Fibroblast of the aortic adventitia (primary cell): ENCODE data around the gene SNX25. TPM values are rescaled to one million over a fixed set of nuclear protein-coding genes. Genes with fewer than 3 reads are reported as not detected.
"Not testable (repeated sequence)": the region's sequence is repeated elsewhere in the genome, so short reads cannot be mapped to it uniquely, and the experiment has no call there.

ENCODE experiments used
- DNase-seq: peaks from one replicate; pipeline ENCODE4 v3.0.0-alpha.2; 2010; ENCODE audit warnings: low read depth
- H3K4me3 ChIP-seq: 2 replicates; pipeline ENCODE4 v1.5.1; 2011; ENCODE audit warnings: low read depth, mild to moderate bottlenecking, control low read depth, low read length, moderate library complexity
- total RNA-seq: library from RNA; depleted of rRNA; stranded (reverse); fragments of >200 nt; gene quantifications from 2 replicates; pipeline ENCODE4 v1.2.3, GENCODE V29; 2012; ENCODE audit warnings: low replicate concordance
- TF ChIP-seq, protein P1 (sequence below): IDR thresholded peaks from 2 replicates; pipeline ENCODE4 v1.5.1; 2011; ENCODE audit warnings: mild to moderate bottlenecking, low read length, control low read depth, inconsistent platforms; ENCODE audit not compliant: insufficient read depth

SNX25 gene
- total RNA-seq, 1 donor: 27.5 TPM

DNA sequence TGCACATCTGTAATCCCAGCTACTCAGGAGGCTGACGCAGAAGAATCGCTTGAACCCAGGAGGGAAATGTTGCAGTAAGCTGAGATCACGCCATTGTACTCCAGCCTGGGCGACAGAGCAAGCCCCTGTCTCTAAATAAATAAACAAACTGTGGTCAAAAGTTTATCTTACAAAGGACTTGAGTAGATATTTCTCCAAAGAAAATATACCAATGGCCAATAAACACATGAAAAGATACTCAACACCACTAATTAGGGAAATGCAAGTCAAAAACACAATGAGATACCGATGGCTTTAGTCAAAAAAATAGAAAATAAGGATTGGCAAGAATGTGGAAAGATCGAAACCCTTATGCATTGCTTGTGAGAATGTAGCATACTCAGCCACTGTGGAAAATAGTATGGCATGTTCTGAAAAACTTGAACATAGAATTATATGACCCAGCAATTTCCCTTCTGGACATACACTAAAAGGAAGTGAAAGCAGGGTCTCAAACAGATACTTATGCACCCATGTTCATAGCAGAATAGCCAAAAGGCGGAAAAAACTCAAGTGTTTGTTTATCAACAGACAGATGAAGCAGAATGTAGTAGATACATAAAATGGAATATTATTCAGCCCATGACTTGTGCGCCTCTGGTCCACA lies 3.6 kb upstream of the SNX25 start:
- no peak overlapping the region for H3K4me3 ChIP-seq
- DNase-seq: no peak
- TF ChIP-seq, protein P1, sequence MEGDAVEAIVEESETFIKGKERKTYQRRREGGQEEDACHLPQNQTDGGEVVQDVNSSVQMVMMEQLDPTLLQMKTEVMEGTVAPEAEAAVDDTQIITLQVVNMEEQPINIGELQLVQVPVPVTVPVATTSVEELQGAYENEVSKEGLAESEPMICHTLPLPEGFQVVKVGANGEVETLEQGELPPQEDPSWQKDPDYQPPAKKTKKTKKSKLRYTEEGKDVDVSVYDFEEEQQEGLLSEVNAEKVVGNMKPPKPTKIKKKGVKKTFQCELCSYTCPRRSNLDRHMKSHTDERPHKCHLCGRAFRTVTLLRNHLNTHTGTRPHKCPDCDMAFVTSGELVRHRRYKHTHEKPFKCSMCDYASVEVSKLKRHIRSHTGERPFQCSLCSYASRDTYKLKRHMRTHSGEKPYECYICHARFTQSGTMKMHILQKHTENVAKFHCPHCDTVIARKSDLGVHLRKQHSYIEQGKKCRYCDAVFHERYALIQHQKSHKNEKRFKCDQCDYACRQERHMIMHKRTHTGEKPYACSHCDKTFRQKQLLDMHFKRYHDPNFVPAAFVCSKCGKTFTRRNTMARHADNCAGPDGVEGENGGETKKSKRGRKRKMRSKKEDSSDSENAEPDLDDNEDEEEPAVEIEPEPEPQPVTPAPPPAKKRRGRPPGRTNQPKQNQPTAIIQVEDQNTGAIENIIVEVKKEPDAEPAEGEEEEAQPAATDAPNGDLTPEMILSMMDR: no peak

DNA sequence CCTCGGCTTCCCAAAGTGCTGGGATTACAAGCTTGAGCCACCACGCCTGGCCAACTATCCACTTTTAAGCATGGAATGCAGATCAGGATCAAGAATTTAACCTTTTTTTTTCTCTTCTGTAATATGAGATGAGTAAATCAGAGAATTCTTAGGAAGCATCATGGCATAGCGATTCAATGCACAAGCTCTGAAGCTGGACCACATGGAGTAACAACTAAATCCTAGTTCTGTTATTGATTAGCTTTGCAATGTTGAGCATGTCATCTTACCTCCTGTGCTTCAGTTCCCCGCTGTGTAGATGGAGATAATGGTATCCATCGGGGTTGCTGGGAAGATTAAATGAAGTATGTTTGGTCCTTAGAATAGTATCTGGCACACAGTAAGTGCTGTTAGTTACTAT lies 1.9 kb upstream of the SNX25 start:
- TF ChIP-seq, protein P1: no peak
- no peak overlapping the region for H3K4me3 ChIP-seq
- no peak for DNase-seq

DNA sequence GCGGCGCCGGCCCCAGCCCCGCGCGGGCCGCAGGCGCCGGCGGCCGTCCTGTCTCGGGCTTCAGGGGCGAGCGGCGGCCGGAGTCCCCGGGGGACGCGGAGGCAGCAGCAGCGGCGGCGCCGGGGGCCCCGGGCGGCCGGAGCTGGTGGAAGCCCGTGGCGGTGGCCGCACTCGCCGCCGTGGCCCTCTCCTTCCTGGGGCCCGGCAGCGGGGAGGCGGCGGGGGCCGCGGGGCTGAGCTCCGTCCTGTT lies 379 bp downstream of the SNX25 start:
- peak overlapping the region; percentile 96 for H3K4me3 ChIP-seq
- not testable (repeated sequence) for DNase-seq

DNA sequence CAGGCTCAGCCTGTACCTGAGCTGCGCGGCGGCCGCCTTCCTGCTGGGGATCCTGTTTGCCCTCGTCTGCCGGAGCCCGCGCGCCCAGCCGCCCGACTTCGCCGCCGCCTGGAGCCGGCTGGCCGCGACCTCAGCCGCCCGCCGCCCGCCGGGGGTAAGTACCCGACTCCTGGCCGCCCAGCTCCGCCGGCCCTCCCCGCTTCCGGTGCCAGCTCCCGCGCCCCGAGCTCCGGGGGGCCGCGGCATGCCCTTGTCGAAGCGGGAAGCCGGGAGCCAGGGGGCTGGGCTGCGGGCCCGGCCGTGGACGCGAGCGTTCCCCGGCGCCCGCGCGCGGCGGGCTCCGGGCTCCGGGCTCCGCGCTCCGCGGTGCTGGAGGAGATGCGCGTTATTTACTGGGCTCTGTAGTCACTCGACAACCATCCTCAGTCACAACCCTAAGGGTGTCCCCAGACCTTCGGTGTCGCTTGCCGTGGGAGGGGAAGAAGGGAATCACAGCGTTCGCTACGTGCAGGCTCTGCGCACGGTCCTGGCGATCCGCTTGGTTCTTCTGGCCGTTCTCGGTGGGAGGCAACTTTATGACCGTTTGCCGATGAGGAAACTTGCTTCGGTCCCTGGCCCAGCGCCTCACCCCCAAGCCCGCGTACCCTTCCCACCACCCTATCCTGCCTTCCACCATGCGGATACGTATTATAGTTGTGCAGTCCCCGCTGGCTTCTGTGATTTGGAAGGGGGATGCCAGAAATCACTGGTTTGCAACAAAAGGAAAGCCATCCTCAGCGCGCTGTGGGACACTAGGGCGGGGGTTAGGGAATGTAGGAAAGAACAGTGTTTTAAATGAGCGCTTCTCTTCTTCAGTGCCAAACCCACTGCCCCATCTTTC lies 944 bp downstream of the SNX25 start:
- TF ChIP-seq, protein P1: no peak
- peak overlapping the region; percentile 96 for H3K4me3 ChIP-seq
- peak; percentile 64 for DNase-seq

DNA sequence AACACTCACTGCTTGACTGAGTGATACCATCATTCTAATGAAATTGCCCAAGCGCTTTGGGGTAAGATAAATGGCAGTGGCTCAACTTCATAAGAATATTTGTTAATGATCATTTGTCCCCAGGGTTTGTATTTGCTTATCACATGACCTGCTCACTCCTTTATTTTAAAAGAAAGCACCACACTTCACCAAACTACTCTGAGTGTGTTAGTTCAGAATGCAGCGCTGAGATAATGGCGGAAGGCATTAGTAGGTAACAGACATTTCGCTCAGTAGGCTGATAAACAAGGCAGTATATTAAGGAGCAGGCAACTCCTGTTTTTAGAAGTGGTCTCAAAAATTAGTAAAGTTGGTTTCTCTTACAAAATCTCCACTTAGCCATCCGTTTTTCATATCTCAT lies 1.6 kb downstream of the SNX25 start:
- TF ChIP-seq, protein P1: no peak
- H3K4me3 ChIP-seq: peak overlapping the region; percentile 96
- peak; percentile 42 for DNase-seq

DNA sequence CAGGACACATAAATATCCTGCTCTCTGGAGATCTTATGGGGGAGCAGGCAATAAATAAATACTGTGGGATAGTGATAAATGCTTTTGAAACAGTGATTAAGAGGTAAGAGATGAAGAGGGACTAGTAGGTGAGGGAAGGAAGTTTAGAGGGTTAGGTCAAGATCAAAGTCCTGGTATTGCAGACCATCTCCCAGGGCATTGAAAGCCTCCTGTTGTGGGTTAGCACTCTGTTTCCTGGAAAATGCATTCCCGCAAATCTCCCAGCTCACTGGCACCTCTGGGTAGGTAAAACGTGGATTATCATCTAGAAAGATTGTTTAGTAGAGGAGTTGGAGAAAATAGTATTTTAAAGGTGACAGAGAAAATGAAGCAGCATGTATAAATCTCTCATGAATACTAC lies 2.2 kb downstream of the SNX25 start:
- TF ChIP-seq, protein P1: no peak
- DNase-seq: no peak
- peak overlapping the region; percentile 96 for H3K4me3 ChIP-seq

DNA sequence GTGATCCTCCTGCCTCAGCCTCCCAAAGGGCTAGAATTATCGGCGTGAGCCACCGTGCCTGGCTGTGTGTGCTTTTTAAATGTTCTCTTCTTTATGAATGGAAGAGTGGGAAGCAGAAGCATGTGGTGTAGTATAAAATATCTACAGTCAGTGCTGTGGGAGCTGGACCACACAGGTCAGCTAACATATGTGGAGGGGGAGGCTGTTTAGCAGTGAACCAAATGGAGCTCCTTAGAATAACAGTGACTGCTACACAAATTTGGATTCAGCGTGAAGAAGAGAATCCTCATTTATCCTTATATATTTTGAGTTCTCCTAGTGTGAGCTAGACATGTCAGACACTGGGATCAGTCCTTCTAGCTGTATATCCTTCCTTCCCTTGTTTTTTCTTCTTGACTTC lies 3.2 kb downstream of the SNX25 start:
- H3K4me3 ChIP-seq: no peak overlapping the region
- TF ChIP-seq, protein P1: no peak
- no peak for DNase-seq
